Femur (tissue), 1 donor: ENCODE results near the gene MAP3K4.
"Not testable (repeated sequence)": the region's sequence is repeated elsewhere in the genome, so short reads cannot be mapped to it uniquely, and the experiment has no call there.

Source experiments
- DNase-seq: peaks from one replicate; pipeline ENCODE4 v3.0.0-alpha.2; 2017

MAP3K4 gene

DNA sequence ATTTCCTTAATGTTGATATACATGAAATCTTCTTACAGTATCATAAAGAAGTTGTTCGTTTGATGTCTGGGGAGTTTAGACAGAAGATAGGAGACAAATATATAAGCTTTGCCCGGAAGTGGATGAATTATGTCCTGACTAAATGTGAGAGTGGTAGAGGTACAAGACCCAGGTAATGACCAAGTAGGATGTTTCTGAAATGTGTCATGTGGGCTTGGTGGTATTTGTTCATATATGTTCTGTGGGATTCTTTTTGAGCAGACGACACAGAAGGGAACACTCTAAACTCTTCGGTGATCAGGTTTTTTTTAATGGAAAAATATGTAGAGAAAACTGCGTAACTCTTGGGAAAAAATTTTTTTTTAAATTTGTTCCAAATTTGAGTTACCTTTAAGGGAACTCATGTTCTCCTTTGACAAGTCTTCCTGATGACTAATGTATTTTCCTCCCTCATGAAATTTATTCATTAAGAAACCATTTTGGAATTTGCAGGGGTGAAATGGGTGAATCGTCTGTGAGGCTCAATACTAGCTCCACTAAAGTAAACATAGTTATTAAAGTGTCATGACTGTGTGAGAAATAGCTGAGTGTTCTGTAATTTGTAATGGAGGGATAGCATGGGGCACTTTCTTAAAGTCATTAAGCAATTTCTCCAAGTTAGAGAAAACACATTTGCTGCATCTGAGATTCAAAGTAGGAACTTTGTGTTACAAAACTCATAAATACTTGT, 100.6 kb downstream of the MAP3K4 start:
- DNase-seq: no peak

- DNase-seq: no peak
Observed at GRCh38 chr6:161094955-161095354, 103.4 kb downstream of the MAP3K4 start.

- DNase-seq: no peak
Observed at GRCh38 chr6:161095916-161096315, 104.3 kb downstream of the MAP3K4 start.

DNA sequence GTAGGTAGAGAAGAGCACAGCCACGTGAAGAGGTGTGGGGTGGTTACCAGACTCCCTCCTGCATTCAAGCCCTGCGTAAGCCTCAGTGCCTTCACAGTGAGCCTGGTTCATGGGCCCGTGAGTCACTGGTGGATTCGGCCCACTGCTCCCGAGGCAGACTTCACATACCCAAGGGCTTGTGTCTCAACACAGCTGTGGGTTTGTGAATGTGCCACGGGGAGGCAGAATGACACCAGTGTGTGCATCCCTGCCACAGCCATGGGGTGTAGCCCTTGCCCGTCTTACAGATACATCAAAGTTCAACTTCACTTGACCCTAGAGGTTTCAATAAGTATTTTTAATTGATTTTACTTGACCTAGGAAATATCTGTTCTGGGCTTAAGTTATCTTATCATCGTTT, 108.5 kb downstream of the MAP3K4 start:
- no peak for DNase-seq

- DNase-seq: no peak
Observed at GRCh38 chr6:161101517-161101916, 109.9 kb downstream of the MAP3K4 start.

GRCh38 chr6:161103475-161103874, 111.9 kb downstream of the MAP3K4 start:
- no peak for DNase-seq

- DNase-seq: no peak
Observed at GRCh38 chr6:161104966-161105365, 113.4 kb downstream of the MAP3K4 start.

DNA sequence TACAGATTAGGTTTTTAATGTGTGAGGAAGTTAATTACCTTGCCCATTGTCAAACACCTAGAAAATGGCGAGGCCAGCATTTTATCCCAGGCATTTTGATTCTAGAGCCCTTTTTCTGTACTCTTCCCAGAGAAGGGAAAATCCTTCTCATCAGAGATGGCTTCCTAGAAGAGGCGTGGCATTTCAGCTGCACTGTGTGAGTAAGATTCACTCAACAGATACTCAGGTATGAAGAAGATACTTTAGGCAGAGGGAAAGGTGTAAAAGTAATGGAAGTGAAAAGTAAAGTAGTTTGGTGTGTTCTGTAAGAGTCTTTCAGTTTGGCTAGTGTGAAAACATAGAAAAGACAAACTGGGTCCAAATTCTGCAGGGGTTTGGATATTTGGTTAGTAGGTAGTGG, 113.8 kb downstream of the MAP3K4 start:
- no peak for DNase-seq

DNA sequence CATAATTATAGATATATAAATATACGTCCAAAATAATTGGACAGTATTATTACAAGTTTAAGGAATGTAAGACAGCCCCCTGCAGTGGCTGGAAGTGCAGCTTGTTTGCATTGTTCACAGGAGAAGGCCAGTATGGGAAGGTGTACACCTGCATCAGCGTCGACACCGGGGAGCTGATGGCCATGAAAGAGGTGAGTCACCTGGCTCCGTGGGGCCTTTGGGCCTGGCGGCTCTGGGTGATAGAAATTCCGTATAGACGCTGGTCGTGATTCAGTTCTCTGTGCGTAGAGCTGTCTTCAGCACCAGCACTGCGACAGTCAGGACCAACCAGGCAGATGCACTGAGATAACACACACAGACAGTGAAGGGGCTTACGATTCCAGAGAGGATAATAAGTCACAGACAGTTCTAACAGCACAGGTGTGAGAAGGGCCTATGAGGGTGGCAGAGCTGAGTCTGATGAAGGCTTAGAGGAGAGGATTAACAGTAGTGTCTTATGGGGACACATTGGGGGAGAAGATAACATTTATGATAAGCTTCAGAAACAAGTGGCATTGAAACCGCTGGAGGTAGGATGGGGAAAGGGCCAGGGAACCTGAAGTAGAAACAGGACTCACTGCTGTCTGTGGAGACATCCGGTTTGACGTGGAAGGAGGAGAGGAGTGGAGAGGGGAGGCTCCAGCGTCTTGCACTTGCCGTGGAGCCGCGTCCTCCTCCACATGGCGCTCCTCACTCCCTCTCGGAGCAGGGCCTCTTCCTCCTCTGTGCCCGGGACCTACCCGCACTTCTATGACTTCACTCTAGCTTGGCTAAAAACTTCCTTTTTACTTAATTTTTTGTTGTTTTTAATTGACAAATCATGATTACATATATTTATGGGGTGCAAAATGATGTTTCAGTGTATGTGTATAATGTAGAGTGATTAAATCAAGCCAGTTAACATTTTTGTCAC, 116.5 kb downstream of the MAP3K4 start:
- DNase-seq: no peak

- no peak for DNase-seq
Observed at GRCh38 chr6:161108916-161109315, 117.3 kb downstream of the MAP3K4 start.

DNA sequence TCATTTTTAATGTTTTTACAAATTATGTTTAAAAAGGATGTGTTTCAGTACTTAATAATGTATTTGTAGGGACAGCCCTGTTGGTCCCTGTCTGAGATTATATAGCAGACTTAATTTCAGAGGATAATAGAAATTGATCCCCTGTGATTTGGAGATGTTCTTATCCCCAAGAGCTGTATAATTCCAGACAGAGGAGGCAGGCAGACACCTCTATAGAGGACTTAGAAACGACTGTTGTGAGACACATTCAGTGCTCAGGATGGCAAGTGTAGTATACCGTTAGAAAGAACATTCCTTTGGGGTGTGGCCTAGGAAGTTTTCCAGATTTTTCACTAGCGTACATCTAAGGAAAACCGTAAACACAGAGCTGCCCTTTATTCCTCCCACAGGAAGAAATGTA, 117.8 kb downstream of the MAP3K4 start:
- no peak for DNase-seq

DNA sequence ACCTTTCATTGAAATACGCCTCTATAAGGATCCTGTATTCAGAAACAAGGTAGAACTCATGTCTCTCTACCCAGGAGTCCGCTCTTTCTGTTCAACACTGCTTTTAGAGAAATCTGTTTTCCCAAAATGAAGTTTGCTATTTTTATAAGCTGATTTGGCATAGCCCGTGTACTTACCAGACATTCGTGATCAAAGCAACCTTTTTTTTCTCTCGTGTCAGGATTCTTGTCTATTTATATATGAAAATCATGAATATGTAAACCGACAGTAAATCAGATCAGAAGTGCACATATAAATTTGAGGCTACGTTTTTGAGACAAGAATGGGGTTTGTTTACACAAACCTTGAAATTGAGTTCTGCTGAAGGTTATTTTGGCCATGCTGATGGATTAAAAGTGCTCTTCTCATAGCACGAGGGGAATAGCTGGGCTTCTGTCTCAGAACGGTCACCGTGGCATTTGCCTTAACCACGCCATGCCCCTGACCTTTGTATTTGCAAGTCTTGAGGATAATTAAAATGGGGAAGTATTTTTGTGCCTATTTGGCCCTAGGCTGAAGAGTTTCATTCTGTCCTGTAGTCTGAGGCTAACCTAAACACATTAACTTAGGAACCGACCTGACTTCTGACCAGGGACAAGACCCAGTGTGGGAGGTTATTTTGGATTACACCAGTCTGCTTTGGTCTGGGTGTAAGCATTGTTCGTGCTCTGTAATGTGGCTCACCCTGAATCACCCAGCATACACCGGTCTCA, 118.6 kb downstream of the MAP3K4 start:
- DNase-seq: no peak

GRCh38 chr6:161111261-161111660, 119.7 kb downstream of the MAP3K4 start:
- no peak for DNase-seq

- DNase-seq: no peak
Observed at GRCh38 chr6:161115468-161115867, 123.9 kb downstream of the MAP3K4 start.

DNA sequence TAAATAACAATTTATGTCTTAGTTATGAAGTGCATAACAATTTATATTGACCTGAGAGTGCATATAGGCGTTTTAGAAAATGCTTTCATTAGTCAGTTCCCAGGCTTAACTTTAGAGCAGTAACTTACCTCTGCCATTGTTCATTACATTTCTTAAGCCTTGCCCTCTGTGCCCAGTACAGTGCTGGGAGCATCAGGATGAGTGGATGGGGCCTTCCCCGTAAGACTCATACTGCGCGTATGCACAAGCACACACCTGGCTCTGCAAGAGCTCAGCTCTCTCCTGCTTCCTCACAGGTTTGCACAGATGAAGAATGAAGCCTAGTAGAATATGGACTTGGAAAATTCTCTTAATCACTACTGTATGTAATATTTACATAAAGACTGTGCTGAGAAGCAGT, 125.0 kb downstream of the MAP3K4 start:
- no peak for DNase-seq

- no peak for DNase-seq
Observed at GRCh38 chr6:161117308-161117707, 125.7 kb downstream of the MAP3K4 start.

DNA sequence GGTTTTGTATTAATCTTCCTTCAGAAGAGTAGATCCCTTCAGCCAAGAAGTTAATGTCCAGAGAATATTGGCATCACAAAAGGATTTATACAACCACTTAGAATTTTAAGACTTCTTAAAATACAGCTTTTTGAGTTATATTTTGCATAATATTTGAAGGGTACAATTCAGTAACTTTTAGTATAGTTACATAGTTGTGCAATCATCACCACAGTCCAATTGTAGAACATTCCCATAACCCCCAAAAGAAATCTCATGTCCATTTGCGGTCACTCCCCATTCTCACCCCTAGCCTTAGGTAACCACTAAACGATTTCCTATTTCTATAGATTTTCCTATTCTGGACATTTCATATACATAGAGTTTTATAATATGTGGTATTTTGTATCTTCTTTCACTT, 126.4 kb downstream of the MAP3K4 start:
- no peak for DNase-seq

GRCh38 chr6:161123319-161123718, 131.8 kb downstream of the MAP3K4 start:
- DNase-seq: not testable (repeated sequence)

- DNase-seq: no peak
Observed at GRCh38 chr6:161125591-161125990, 134.0 kb downstream of the MAP3K4 start.

DNA sequence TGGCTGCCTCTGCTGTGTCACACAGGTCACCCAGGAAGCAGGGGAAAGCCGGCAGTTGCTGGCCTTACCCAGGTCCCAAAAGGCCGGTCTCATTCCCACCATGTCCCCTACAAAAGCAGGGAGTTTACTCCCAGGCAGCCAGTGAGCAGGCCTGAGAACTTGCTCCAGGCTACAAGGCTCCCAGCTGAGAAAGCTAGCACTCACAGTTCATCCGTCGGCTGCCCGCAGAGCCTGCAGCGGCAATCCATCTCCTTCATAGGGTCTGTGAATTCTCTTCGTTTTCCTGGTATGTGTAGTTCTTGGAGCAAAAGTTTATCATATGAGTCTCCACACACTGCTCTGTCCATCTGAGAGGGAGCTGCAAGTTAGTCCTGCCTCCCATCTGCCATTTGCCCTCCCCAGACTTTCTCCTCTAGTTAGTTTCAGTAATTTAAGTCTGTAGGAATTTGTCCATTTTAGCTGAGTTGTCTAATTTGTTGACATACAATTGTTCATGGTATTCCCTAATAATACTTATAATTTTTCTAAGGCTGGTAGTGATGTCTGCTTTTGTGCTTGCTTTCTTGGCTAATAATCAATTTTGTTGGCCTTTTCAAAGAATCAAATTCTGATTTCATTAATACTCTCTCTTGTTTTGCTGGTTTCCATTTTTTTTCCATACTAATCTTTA, 135.6 kb downstream of the MAP3K4 start:
- no peak for DNase-seq

DNA sequence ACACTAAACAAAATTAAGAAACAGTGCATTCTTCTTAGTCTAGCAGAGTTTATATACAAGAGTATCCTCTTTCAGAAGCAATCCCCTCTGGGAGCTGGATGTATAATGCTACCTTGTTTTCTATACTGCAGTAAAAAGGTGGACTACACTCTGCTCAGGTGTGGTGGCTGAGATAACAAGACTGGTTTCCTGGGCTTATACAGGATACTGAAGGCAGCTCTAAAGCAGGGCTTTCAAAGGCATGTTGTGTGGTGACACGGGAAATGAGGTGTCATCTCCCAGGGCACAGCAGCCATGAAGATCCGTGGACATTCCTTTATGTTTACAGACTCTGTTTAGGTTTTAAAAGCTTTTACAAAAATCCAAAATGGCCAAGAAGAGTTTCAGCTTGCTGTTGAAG, 136.7 kb downstream of the MAP3K4 start:
- no peak for DNase-seq

- DNase-seq: no peak
Observed at GRCh38 chr6:161128680-161129196, 137.2 kb downstream of the MAP3K4 start.

- no peak for DNase-seq
Observed at GRCh38 chr6:161130541-161130940, 139.0 kb downstream of the MAP3K4 start.
